Measurements from ENCODE around the gene PLEKHH1.

GRCh38 chr14:67554341-67554740 is 21.3 kb downstream of the PLEKHH1 start:
- TF ChIP-seq, protein P1, sequence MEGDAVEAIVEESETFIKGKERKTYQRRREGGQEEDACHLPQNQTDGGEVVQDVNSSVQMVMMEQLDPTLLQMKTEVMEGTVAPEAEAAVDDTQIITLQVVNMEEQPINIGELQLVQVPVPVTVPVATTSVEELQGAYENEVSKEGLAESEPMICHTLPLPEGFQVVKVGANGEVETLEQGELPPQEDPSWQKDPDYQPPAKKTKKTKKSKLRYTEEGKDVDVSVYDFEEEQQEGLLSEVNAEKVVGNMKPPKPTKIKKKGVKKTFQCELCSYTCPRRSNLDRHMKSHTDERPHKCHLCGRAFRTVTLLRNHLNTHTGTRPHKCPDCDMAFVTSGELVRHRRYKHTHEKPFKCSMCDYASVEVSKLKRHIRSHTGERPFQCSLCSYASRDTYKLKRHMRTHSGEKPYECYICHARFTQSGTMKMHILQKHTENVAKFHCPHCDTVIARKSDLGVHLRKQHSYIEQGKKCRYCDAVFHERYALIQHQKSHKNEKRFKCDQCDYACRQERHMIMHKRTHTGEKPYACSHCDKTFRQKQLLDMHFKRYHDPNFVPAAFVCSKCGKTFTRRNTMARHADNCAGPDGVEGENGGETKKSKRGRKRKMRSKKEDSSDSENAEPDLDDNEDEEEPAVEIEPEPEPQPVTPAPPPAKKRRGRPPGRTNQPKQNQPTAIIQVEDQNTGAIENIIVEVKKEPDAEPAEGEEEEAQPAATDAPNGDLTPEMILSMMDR (conservative IDR thresholded peaks at IDR 0.05), result no peak
- no peak for TF ChIP-seq ZFX (IDR thresholded peaks at IDR 0.05)
